ENCODE measurements around the gene SH3GL1. TPM values are rescaled to one million over a fixed set of nuclear protein-coding genes. Genes with fewer than 3 reads are reported as not detected.
A peak's percentile ranks its signal among the peaks of the same experiment; 100 is the strongest.

Gene SH3GL1
- total RNA-seq, 1 donor from 2014 or later: 95.3 TPM

GRCh38 chr19:4437103-4437502 is 36.8 kb upstream of the SH3GL1 start:
- Mint-ChIP-seq H3K4me1 (no peaks in the 10 kb centered on the region), H3K27ac (ENCODE audit: unreplicated experiment) (no peak overlapping the region), H3K36me3 (ENCODE audit: low read depth) (peaks cover 8% of the 10 kb centered on the region), H3K27me3 (ENCODE audit: low read depth) (peaks cover 2% of the 10 kb centered on the region), H3K9me3 (no peaks in the 10 kb centered on the region), H3K4me3 (no peak overlapping the region)
- no peak for DNase-seq (ENCODE audit: low read depth, low spot score)
- TF ChIP-seq CTCF (conservative IDR thresholded peaks at IDR 0.05): no peak

GRCh38 chr19:4436231-4436630 is 35.9 kb upstream of the SH3GL1 start:
- H3K27ac Mint-ChIP-seq (ENCODE audit: unreplicated experiment): no peak overlapping the region
- peaks cover 11% of the 10 kb centered on the region for H3K36me3 Mint-ChIP-seq (ENCODE audit: low read depth)
- no peak overlapping the region for H3K4me3 Mint-ChIP-seq
- H3K27me3 Mint-ChIP-seq (ENCODE audit: low read depth): no peaks in the 10 kb centered on the region
- TF ChIP-seq CTCF (conservative IDR thresholded peaks at IDR 0.05): no peak
- DNase-seq (ENCODE audit: low read depth, low spot score): no peak
- H3K4me1 Mint-ChIP-seq: no peaks in the 10 kb centered on the region
- H3K9me3 Mint-ChIP-seq: no peaks in the 10 kb centered on the region

GRCh38 chr19:4434391-4434790 is 34.0 kb upstream of the SH3GL1 start:
- peak overlapping the region; percentile 37 for H3K27ac Mint-ChIP-seq (ENCODE audit: unreplicated experiment)
- H3K4me1 Mint-ChIP-seq: no peaks in the 10 kb centered on the region
- no peak for DNase-seq (ENCODE audit: low read depth, low spot score)
- TF ChIP-seq CTCF (conservative IDR thresholded peaks at IDR 0.05): no peak
- peaks cover 14% of the 10 kb centered on the region for H3K36me3 Mint-ChIP-seq (ENCODE audit: low read depth)
- no peaks in the 10 kb centered on the region for H3K27me3 Mint-ChIP-seq (ENCODE audit: low read depth)
- H3K9me3 Mint-ChIP-seq: no peaks in the 10 kb centered on the region
- H3K4me3 Mint-ChIP-seq: no peak overlapping the region

GRCh38 chr19:4432918-4433506 is 32.7 kb upstream of the SH3GL1 start:
- no peaks in the 10 kb centered on the region for H3K27me3 Mint-ChIP-seq (ENCODE audit: low read depth)
- no peaks in the 10 kb centered on the region for H3K9me3 Mint-ChIP-seq
- TF ChIP-seq CTCF (conservative IDR thresholded peaks at IDR 0.05): no peak

GRCh38 chr19:4431808-4432674 is 31.7 kb upstream of the SH3GL1 start:
- Mint-ChIP-seq H3K36me3 (ENCODE audit: low read depth) (peaks cover 15% of the 10 kb centered on the region), H3K9me3 (no peaks in the 10 kb centered on the region), H3K27me3 (ENCODE audit: low read depth) (no peaks in the 10 kb centered on the region), H3K4me1 (no peaks in the 10 kb centered on the region), H3K27ac (ENCODE audit: unreplicated experiment) (no peak overlapping the region), H3K4me3 (no peak overlapping the region)
- no peak for TF ChIP-seq CTCF (conservative IDR thresholded peaks at IDR 0.05)
- DNase-seq (ENCODE audit: low read depth, low spot score): no peak

More at GRCh38 chr19:4432918-4433506, 32.7 kb upstream of the SH3GL1 start:
- Mint-ChIP-seq H3K36me3 (ENCODE audit: low read depth) (peaks cover 15% of the 10 kb centered on the region), H3K4me1 (no peaks in the 10 kb centered on the region), H3K27ac (ENCODE audit: unreplicated experiment) (no peak overlapping the region), H3K4me3 (no peak overlapping the region)
- DNase-seq (ENCODE audit: low read depth, low spot score): no peak
